HepG2 (cell line): Measurements from ENCODE around the gene GABBR2. TPM values are rescaled to one million over a fixed set of nuclear protein-coding genes. Genes with fewer than 3 reads are reported as not detected.

ENCODE experiments used
- ATAC-seq: fragments of 200-7000 bp; cut with Tn5 transposase; 3 replicates; pipeline ENCODE4 v1.9.1; 2020; ENCODE audit warnings: mild to moderate bottlenecking, moderate library complexity
- BruUV-seq: library from RNA; stranded (reverse); fragments of 400-500 nt; replicated peaks from 2 replicates; lab custom pipeline; 2021; lab: Mats Ljungman, UMichigan
- CTCF ChIA-PET: fragments of 300-600 bp; formaldehyde crosslinking; extraction: SDS; loops from one replicate; lab custom pipeline; 2021; ENCODE audit warnings: low total read pairs, inconsistent platforms, low intra/inter-chr PET ratio; lab: Yijun Ruan, JAX
- POLR2A ChIA-PET: fragments of 350-600 bp; sonication (Branson Sonifier 250); formaldehyde crosslinking; loops from one replicate; lab custom pipeline; 2020; ENCODE audit warnings: antibody characterized with exemption, inconsistent platforms; lab: Yijun Ruan, JAX
- DNase-seq: peaks from one replicate; pipeline ENCODE4 v3.0.0-alpha.2; 2015; ENCODE audit warnings: low spot score
- FAIRE-seq: peaks from 3 replicates; lab custom pipeline; 2011; peaks lifted over from hg19 to GRCh38; lab: Jason Lieb, UNC
- H2AFZ ChIP-seq: one replicate; pipeline ENCODE4 v1.6.1; 2011; ENCODE audit warnings: low read length, inconsistent platforms
- H3K27ac ChIP-seq: fragments of 300-600 bp; 3 replicates; pipeline ENCODE4 v1.8.0; 2011; ENCODE audit warnings: mixed run types, mild to moderate bottlenecking, mixed read lengths, low read length, inconsistent platforms; ENCODE audit not compliant: insufficient read depth; ENCODE audit errors: extremely low read length
- H3K27me3 ChIP-seq, 2 experiments: fragments of 200-600 bp in 1 of 2; 2 replicates in 1 of 2; 3 replicates in 1 of 2; pipeline versions ENCODE4 v1.6.0 to v1.8.0; 2011; ENCODE audit warnings: low read length in 2 of 2, mild to moderate bottlenecking in 2 of 2, moderate library complexity in 2 of 2, inconsistent platforms in 1 of 2; ENCODE audit not compliant: insufficient read depth in 2 of 2, control insufficient read depth in 1 of 2
- H3K36me3 ChIP-seq, 2 experiments: fragments of 200-600 bp in 1 of 2; replicated peaks in 1 of 2; 2 replicates in 1 of 2; 3 replicates in 1 of 2; pipeline versions ENCODE4 v1.5.1 to v1.8.0; 2011; ENCODE audit warnings: low read length in 2 of 2, inconsistent platforms in 1 of 2; ENCODE audit not compliant: insufficient read depth in 2 of 2, control insufficient read depth in 1 of 2
- H3K4me1 ChIP-seq: 2 replicates; pipeline ENCODE4 v1.5.1; 2012; ENCODE audit warnings: low read length, inconsistent platforms; ENCODE audit not compliant: insufficient read depth
- H3K4me2 ChIP-seq: 2 replicates; pipeline ENCODE4 v1.6.0; 2011; ENCODE audit warnings: low read depth, low read length, inconsistent platforms
- H3K4me3 ChIP-seq, 3 experiments: fragments of 200-600 bp in 1 of 3; sonication (generic), shearing (Covaris generic) in 1 of 3; replicated peaks in 1 of 3; 2 replicates each; pipeline ENCODE4 v1.5.1; 2011 to 2016; ENCODE audit warnings: low read length in 3 of 3, inconsistent platforms in 2 of 3, low read depth in 2 of 3, mild to moderate bottlenecking in 2 of 3, control low read depth in 1 of 3, mixed read lengths in 1 of 3; ENCODE audit not compliant: insufficient read depth in 1 of 3
- H3K79me2 ChIP-seq: one replicate; pipeline ENCODE4 v1.6.1; 2011; ENCODE audit warnings: low read length, inconsistent platforms; ENCODE audit not compliant: insufficient read depth
- H3K9ac ChIP-seq: 2 replicates; pipeline ENCODE4 v1.6.0; 2011; ENCODE audit warnings: mild to moderate bottlenecking, low read depth, low read length, inconsistent platforms; ENCODE audit not compliant: insufficient read depth
- H3K9me3 ChIP-seq: 2 replicates; pipeline ENCODE4 v1.5.1; 2012; ENCODE audit warnings: mild to moderate bottlenecking, low read length
- H4K20me1 ChIP-seq: 2 replicates; pipeline ENCODE4 v1.6.0; 2011; ENCODE audit warnings: inconsistent platforms, mild to moderate bottlenecking, low read length, moderate library complexity; ENCODE audit not compliant: insufficient read depth
- CREB1 ChIP-seq, 2 experiments: fragments of 450-650 bp in 1 of 2; IDR thresholded peaks; 2 replicates each; pipeline ENCODE4 v1.6.1; 2016 to 2017; ENCODE audit warnings: control low read depth in 1 of 2, mild to moderate bottlenecking in 1 of 2, missing compliant biosample characterization in 1 of 2, missing genetic modification characterization in 1 of 2
- HNF4A ChIP-seq: sonication (generic); formaldehyde crosslinking; IDR thresholded peaks from 2 replicates; pipeline ENCODE4 v1.4.0; 2020; ENCODE audit warnings: missing genetic modification reagents
- HNF4G ChIP-seq, 2 experiments: sonication (generic) in 1 of 2; formaldehyde crosslinking in 1 of 2; IDR thresholded peaks; 2 replicates each; pipeline versions ENCODE4 v1.4.0 to v1.6.1; 2011 to 2020; ENCODE audit warnings: borderline replicate concordance in 2 of 2, low read depth in 2 of 2, mild to moderate bottlenecking in 2 of 2, low read length in 1 of 2, missing genetic modification reagents in 1 of 2, moderate library complexity in 1 of 2
- ZNF563 ChIP-seq: sonication (generic); formaldehyde crosslinking; IDR thresholded peaks from 2 replicates; pipeline ENCODE4 v1.8.0; 2022; ENCODE audit warnings: mild to moderate bottlenecking, moderate library complexity, missing genetic modification reagents
- ZNF724P ChIP-seq: sonication (generic); formaldehyde crosslinking; IDR thresholded peaks from 2 replicates; pipeline ENCODE4 v1.8.0; 2022; ENCODE audit warnings: missing genetic modification reagents, borderline replicate concordance
- WGBS: methylation state at CpG from one replicate; pipeline ENCODE4 v1.1.6; 2017; ENCODE audit warnings: low lambda C conversion rate; 5-methylcytosine and 5-hydroxymethylcytosine counted together
- in situ Hi-C: cut with HindIII; loops from 2 replicates; pipeline ENCODE4 v1.10.0; 2017; ENCODE audit warnings: low pct_unique_long_range_greater_than_20kb; ENCODE audit not compliant: extremely low pct_ligation_motif_present
- intact Hi-C: fragments of 100-400 bp; cut with micrococcal nuclease; formaldehyde crosslinking; loops from one replicate; pipeline ENCODE4 v1.10.0; 2022; ENCODE audit not compliant: unreplicated experiment
- polyA plus RNA-seq, 8 experiments: library from polyadenylated mRNA; depleted of rRNA in 3 of 8; stranded (reverse) in 7 of 8; unstranded in 1 of 8; fragments of >200 nt; fragmentation: Illumina TruSeq in 4 of 8; extraction: Trizol in 4 of 8; gene quantifications; 2 replicates each; pipeline versions ENCODE4 v1.2.1 to v1.2.3, GENCODE V29; 2011 to 2016; ENCODE audit warnings: low read depth in 4 of 8, missing spikeins in 1 of 8, mixed read lengths in 1 of 8; ENCODE audit not compliant: insufficient read depth in 1 of 8
- total RNA-seq, 5 experiments: library from RNA; depleted of rRNA; stranded (reverse); fragments of >200 nt; fragmentation: Illumina TruSeq; extraction: Trizol; gene quantifications; 2 replicates each; pipeline ENCODE4 v1.2.3, GENCODE V29; 2016; ENCODE audit warnings: low read depth in 1 of 5
- TF ChIP-seq, protein P1 (sequence below): sonication (generic); formaldehyde crosslinking; IDR thresholded peaks from 2 replicates; pipeline ENCODE4 v1.4.0; 2020; ENCODE audit warnings: missing genetic modification reagents
- TF ChIP-seq, protein P2 (sequence below): sonication (generic); formaldehyde crosslinking; IDR thresholded peaks from 2 replicates; pipeline ENCODE4 v1.4.0; 2020; ENCODE audit warnings: missing genetic modification reagents, borderline replicate concordance

GABBR2 gene
- total and polyA plus RNA-seq, 2 of the 13 experiments (the other 11 are each of a cell fraction or from before 2014, with no cell fraction given), result 0.02 TPM; not detected in 1

DNA sequence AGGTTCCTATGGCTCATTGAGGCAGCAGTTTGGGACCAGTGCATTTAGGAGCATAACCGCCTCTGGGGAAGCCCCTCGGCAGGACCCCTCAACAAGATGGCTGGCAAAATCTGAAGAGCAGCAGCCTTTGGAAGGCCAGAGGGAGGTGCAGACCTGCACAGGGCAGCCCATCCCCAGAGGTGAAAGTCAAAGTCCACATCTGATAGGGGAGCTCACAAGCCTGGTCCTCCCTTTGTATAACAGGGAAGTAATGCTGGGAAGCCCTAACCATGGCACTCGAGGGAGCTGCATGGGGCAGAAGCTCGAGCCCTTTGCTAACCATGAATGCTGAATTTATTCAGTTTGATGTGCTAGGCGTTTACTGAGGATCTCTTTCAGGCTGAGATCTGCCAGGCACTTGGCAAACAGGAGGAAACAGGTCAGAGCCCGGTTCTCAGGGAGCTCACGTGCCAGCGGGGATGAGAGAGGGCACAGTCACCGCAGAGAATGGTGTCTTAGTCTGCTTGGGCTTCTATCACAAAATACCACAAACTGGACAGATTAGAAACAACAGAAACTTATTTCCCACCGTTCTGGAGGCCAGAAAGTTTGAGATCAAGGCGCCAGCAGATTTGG is 114.1 kb downstream of the GABBR2 start:
- BruUV-seq, result no TSS peak

More for the DNA sequence above, 114.1 kb downstream of the GABBR2 start:
- ChIA-PET POLR2A (no interaction called here), CTCF (no interaction called here)
- no peaks in the 10 kb centered on the region for H3K9me3 ChIP-seq
- H2AFZ ChIP-seq, result no peak overlapping the region
- no peak overlapping the region for H3K9ac ChIP-seq
- H3K27ac ChIP-seq, result no peak overlapping the region
- ATAC-seq, result peak; percentile 92
- DNase-seq, result peak; percentile 12
- peaks cover 8% of the 10 kb centered on the region; the same call in 1 of the 2 replicates for H3K4me1 ChIP-seq
- H4K20me1 ChIP-seq, result no peaks in the 10 kb centered on the region; the same call in 1 of the 2 replicates
- WGBS, result 48% methylated on average over 10 of the region's 11 CpGs
- intact Hi-C loops (no loop called here), in situ Hi-C loops (no loop called here)
- no peaks in the 10 kb centered on the region for H3K36me3 ChIP-seq
- TF ChIP-seq HNF4G (IDR thresholded peaks at IDR 0.05; ENCODE audit: borderline replicate concordance, low read depth, low read length) (0 out of 2 replicates have a peak, but pooled peaks have one; percentile 4), HNF4G (CRISPR knock-in tag; IDR thresholded peaks at IDR 0.05; ENCODE audit: borderline replicate concordance, low read depth) (no peak), HNF4A (peak; percentile 55), ZNF563 (CRISPR knock-in tag) (no peak), ZNF724P (no peak), CREB1 (IDR thresholded peaks at IDR 0.05) (no peak), CREB1 (CRISPR knock-in tag; IDR thresholded peaks at IDR 0.05) (no peak)
- TF ChIP-seq, protein P1, sequence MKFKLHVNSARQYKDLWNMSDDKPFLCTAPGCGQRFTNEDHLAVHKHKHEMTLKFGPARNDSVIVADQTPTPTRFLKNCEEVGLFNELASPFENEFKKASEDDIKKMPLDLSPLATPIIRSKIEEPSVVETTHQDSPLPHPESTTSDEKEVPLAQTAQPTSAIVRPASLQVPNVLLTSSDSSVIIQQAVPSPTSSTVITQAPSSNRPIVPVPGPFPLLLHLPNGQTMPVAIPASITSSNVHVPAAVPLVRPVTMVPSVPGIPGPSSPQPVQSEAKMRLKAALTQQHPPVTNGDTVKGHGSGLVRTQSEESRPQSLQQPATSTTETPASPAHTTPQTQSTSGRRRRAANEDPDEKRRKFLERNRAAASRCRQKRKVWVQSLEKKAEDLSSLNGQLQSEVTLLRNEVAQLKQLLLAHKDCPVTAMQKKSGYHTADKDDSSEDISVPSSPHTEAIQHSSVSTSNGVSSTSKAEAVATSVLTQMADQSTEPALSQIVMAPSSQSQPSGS (CRISPR knock-in tag), result no peak
- TF ChIP-seq, protein P2, sequence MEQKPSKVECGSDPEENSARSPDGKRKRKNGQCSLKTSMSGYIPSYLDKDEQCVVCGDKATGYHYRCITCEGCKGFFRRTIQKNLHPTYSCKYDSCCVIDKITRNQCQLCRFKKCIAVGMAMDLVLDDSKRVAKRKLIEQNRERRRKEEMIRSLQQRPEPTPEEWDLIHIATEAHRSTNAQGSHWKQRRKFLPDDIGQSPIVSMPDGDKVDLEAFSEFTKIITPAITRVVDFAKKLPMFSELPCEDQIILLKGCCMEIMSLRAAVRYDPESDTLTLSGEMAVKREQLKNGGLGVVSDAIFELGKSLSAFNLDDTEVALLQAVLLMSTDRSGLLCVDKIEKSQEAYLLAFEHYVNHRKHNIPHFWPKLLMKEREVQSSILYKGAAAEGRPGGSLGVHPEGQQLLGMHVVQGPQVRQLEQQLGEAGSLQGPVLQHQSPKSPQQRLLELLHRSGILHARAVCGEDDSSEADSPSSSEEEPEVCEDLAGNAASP (CRISPR knock-in tag), result no peak
- no peaks in the 10 kb centered on the region for H3K27me3 ChIP-seq
- H3K79me2 ChIP-seq, result no peaks in the 10 kb centered on the region
- H3K4me2 ChIP-seq, result no peak overlapping the region
- FAIRE-seq, result no peak
- no peak overlapping the region for H3K4me3 ChIP-seq
